Gastroesophageal sphincter (tissue), 3 donors: ENCODE measurements around the gene RNF227.

ENCODE experiments used
- CTCF ChIP-seq, 4 experiments: fragments of 200-600 bp in 2 of 4; fragments of 450-650 bp in 2 of 4; sonication (generic) in 1 of 4; IDR thresholded peaks; one replicate each; pipeline ENCODE4 v1.5.1; 2017 to 2019; ENCODE audit warnings: antibody characterized with exemption in 4 of 4, mild to moderate bottlenecking in 2 of 4, moderate library complexity in 2 of 4
- POLR2AphosphoS5 ChIP-seq: sonication (generic); formaldehyde crosslinking; IDR thresholded peaks from one replicate; pipeline ENCODE4 v1.6.1; 2017; ENCODE audit warnings: antibody characterized with exemption

- TF ChIP-seq POLR2AphosphoS5 (no peak), CTCF (IDR thresholded peaks at IDR 0.05) (no peak)
Observed at GRCh38 chr17:7887038-7887481, 29.0 kb downstream of the RNF227 start.
